Uterus (tissue), 2 donors: Measurements from ENCODE around the gene TMEM209.

Source experiments
- CTCF ChIP-seq, 4 experiments: fragments of 200-600 bp in 2 of 4; fragments of 450-650 bp in 2 of 4; sonication (generic) in 2 of 4; IDR thresholded peaks; one replicate each; pipeline ENCODE4 v1.5.1; 2016 to 2019; ENCODE audit warnings: antibody characterized with exemption in 4 of 4, mild to moderate bottlenecking in 2 of 4, moderate library complexity in 1 of 4
- POLR2A ChIP-seq, 2 donors: fragments of 450-650 bp; IDR thresholded peaks; one replicate each; pipeline ENCODE4 v1.6.1; 2016; ENCODE audit warnings: antibody characterized with exemption in 2 of 2, mild to moderate bottlenecking in 1 of 2, moderate library complexity in 1 of 2

DNA sequence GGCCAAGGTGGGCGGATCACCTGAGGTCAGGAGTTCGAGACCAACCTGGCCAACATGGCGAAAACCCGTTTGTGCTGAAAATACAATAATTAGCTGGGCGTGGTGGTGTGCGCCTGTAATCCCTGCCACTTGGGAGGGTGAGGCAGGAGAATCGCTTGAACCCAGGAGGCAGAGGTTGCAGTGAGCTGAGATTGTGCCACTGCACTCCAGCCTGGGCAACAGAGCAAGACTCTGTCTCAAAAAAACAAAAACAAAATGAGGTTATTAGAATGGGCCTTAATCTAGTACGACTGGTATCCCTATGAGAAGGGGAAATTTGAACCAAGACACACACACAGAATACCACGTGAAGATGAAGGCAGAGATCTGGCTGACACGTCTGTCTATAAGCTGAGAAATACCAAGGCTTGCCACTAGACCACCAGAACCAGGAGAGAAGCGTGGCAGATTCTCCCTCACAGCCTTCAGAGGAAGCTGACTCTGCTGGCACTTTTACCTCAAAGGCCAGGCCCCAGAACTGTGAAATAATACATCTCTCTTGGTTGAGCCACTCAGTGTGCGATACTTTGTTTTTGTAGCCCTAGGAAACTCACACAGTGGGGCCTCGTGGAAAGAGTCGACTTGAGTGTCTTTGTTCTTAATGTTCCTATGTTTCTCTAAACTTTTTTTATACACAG, 59.6 kb downstream of the TMEM209 start:
- TF ChIP-seq CTCF (IDR thresholded peaks at IDR 0.05) (no peak), POLR2A (IDR thresholded peaks at IDR 0.05) (no peak)
